ACC112 (cell line): ENCODE results near the gene MORC3.
"Not testable (repeated sequence)": the region's sequence is repeated elsewhere in the genome, so short reads cannot be mapped to it uniquely, and the experiment has no call there.

Experiments used
- H2AFZ ChIP-seq: fragments of 200-600 bp; sonication (generic); one replicate; pipeline ENCODE4 v1.6.0; 2017; ENCODE audit warnings: antibody characterized with exemption, low read length; ENCODE audit not compliant: unreplicated experiment
- H3K27ac ChIP-seq: fragments of 200-600 bp; sonication (generic); 2 replicates; pipeline ENCODE4 v1.5.1; 2014; ENCODE audit warnings: low read depth, mild to moderate bottlenecking, antibody characterized with exemption, low read length, moderate library complexity
- H3K27me3 ChIP-seq: fragments of 200-600 bp; sonication (generic); 2 replicates; pipeline ENCODE4 v1.6.1; 2014; ENCODE audit warnings: mild to moderate bottlenecking, antibody characterized with exemption, low read length, moderate library complexity, mixed read lengths; ENCODE audit not compliant: insufficient read depth
- H3K36me3 ChIP-seq: fragments of 200-600 bp; sonication (generic); 2 replicates; pipeline ENCODE4 v1.6.1; 2016; ENCODE audit warnings: mild to moderate bottlenecking, antibody characterized with exemption, low read length, moderate library complexity, mixed read lengths; ENCODE audit not compliant: insufficient read depth
- H3K4me1 ChIP-seq: fragments of 200-600 bp; sonication (generic); one replicate; pipeline ENCODE4 v1.6.1; 2016; ENCODE audit warnings: low read length, mixed read lengths; ENCODE audit not compliant: insufficient read depth, unreplicated experiment, control insufficient read depth
- H3K4me3 ChIP-seq: fragments of 200-600 bp; sonication (generic); 2 replicates; pipeline ENCODE4 v1.5.1; 2014; ENCODE audit warnings: mild to moderate bottlenecking, low read depth, low read length
- H3K79me2 ChIP-seq: fragments of 200-600 bp; sonication (generic); one replicate; pipeline ENCODE4 v1.6.0; 2016; ENCODE audit warnings: low read length; ENCODE audit not compliant: control insufficient read depth, unreplicated experiment, insufficient read depth

MORC3 gene

DNA sequence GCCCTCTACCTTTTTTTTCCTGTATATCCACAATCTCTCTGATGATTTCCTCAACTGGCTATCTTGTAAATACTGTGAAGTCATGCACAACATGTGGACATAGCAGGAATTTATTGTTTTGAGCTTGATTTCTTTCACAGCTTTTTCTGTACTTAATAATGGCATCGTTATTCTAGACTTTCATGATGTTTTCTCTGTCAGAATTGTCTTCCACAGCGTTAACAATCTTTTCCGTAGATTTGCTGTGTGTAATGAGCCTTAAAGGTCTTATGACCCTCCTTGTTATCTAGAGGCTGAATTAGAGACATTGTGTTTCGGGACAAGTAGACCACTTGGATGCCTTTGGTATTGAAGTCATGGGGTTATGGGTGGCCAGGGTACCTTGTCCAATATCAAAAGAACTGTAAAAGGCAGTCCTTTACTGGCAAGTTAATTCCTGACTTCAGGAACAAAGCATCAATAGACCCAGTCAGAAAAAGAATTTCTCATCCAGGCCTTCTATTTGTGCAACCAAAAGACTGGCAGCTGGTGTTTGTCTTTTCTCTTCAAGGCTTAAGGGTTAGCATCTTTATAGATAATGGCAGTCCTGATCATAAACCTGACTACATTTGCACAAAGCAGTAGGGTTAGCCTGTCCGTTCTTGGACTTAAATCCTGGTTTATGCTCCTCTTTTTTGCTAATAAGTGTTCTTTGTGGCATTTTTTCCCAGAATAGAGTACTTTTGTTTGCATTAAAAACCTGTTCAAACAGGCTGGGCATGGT lies 35.1 kb downstream of the MORC3 start:
- H3K27ac ChIP-seq, result no peak overlapping the region
- H3K4me3 ChIP-seq, result no peak overlapping the region
- peaks cover 11% of the 10 kb centered on the region for H3K4me1 ChIP-seq
- H3K27me3 ChIP-seq, result no peaks in the 10 kb centered on the region
- H2AFZ ChIP-seq, result no peak overlapping the region
- H3K36me3 ChIP-seq, result peaks cover 26% of the 10 kb centered on the region
- no peaks in the 10 kb centered on the region for H3K79me2 ChIP-seq

GRCh38 chr21:36355868-36356267 lies 35.9 kb downstream of the MORC3 start:
- H3K4me3 ChIP-seq, result no peak overlapping the region
- H3K36me3 ChIP-seq, result peaks cover 31% of the 10 kb centered on the region
- H3K27ac ChIP-seq, result no peak overlapping the region
- H2AFZ ChIP-seq, result no peak overlapping the region
- no peaks in the 10 kb centered on the region for H3K27me3 ChIP-seq
- H3K4me1 ChIP-seq, result peaks cover 3% of the 10 kb centered on the region
- H3K79me2 ChIP-seq, result no peaks in the 10 kb centered on the region

DNA sequence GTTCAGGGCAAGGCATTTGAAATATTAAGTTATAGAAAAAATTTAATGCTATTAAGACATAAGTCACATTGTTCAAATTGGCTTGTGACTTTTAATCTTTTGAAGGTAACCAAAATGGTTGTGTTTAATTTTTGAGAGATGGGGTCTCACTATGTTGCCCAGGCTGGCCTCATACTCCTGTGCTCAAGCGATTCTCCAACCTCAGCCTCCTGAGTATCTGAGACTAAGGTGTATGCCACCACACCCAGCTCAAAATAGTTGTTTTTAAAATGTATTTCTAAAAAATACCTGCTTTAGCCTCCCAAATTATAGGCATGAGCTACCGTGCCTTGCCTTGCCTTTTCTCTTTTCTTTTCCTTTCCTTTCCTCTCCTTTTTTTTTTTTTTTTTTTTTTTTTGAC lies 39.2 kb downstream of the MORC3 start:
- Histone ChIP-seq H3K4me1 (no peaks in the 10 kb centered on the region), H3K79me2 (no peaks in the 10 kb centered on the region), H3K27me3 (no peaks in the 10 kb centered on the region), H3K36me3 (peaks cover 32% of the 10 kb centered on the region), H3K27ac (no peak overlapping the region), H2AFZ (no peak overlapping the region), H3K4me3 (no peak overlapping the region)

DNA sequence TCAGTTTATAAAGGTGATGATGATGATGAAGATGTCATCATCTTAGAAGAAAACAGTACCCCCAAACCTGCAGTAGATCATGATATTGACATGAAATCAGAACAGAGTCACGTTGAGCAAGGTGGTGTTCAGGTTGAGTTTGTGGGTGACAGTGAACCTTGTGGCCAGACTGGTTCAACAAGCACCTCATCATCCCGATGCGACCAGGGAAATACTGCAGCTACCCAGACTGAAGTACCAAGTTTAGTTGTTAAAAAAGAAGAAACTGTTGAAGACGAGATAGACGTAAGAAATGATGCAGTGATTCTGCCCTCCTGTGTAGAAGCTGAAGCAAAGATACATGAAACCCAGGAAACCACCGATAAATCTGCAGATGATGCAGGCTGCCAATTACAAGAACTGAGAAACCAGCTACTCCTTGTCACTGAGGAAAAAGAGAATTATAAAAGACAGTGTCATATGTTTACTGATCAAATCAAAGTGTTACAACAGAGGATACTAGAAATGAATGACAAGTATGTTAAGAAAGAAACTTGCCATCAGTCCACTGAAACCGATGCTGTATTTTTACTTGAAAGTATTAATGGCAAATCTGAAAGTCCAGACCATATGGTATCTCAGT lies 49.2 kb downstream of the MORC3 start:
- no peak overlapping the region for H3K4me3 ChIP-seq
- H3K36me3 ChIP-seq, result peaks cover 22% of the 10 kb centered on the region
- no peaks in the 10 kb centered on the region for H3K79me2 ChIP-seq
- H3K27me3 ChIP-seq, result no peaks in the 10 kb centered on the region
- H3K27ac ChIP-seq, result no peak overlapping the region
- no peak overlapping the region for H2AFZ ChIP-seq
- no peaks in the 10 kb centered on the region for H3K4me1 ChIP-seq

GRCh38 chr21:36375994-36376393 lies 56.0 kb downstream of the MORC3 start:
- Histone ChIP-seq H3K36me3 (peaks cover 22% of the 10 kb centered on the region), H2AFZ (no peak overlapping the region), H3K4me1 (no peaks in the 10 kb centered on the region), H3K27ac (no peak overlapping the region), H3K79me2 (no peaks in the 10 kb centered on the region), H3K27me3 (no peaks in the 10 kb centered on the region), H3K4me3 (no peak overlapping the region)

DNA sequence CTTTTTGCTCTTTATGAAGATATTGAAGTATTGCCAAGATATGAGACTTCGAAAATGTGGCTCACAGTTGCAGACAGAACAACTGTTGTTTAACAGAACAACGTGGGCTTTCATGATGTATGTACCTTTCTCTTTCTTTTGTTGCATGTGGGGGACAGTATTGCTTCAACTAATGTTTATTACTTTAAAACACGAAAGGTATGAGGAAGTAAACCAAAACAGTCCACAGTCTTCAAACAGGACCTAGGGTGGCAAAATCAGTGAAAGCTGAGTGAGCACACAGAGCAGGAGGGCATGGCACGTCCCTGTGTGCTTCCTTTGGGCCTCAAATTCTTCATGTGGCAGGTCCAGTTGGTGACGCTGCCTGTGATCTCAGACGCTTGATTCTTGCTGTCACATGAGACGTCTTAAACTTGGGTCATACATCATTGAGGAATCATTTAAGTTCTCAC lies 57.4 kb downstream of the MORC3 start:
- H3K36me3 ChIP-seq, result peaks cover 11% of the 10 kb centered on the region
- H3K27me3 ChIP-seq, result no peaks in the 10 kb centered on the region
- no peak overlapping the region for H2AFZ ChIP-seq
- no peaks in the 10 kb centered on the region for H3K79me2 ChIP-seq
- no peak overlapping the region for H3K4me3 ChIP-seq
- H3K27ac ChIP-seq, result no peak overlapping the region
- H3K4me1 ChIP-seq, result peaks cover 5% of the 10 kb centered on the region

DNA sequence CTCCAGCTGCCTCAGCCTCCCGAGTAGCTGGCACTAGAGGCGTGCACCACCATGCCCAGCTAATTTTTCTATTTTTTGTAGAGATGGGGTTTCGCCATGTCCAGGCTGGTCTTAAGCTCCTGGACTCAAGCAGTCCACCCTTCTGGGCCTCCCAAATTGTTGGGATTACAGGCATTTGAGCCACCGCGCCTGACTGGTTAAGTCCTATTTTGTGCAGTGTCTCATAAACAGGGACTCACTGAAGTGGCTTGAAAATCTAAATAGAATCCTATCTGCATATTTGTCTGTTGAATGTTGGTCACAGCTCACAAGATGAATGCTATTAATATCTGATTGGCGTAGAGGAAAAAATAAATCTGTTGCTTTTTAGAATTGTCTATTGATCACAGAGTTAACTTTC lies 59.3 kb downstream of the MORC3 start:
- no peaks in the 10 kb centered on the region for H3K27me3 ChIP-seq
- no peak overlapping the region for H3K27ac ChIP-seq
- no peak overlapping the region for H3K4me3 ChIP-seq
- no peak overlapping the region for H2AFZ ChIP-seq
- H3K4me1 ChIP-seq, result peaks cover 5% of the 10 kb centered on the region
- peaks cover 5% of the 10 kb centered on the region for H3K36me3 ChIP-seq
- H3K79me2 ChIP-seq, result no peaks in the 10 kb centered on the region

GRCh38 chr21:36381841-36382589 lies 62.0 kb downstream of the MORC3 start:
- H3K27me3 ChIP-seq, result no peaks in the 10 kb centered on the region
- peak overlapping the region; percentile 36 for H3K27ac ChIP-seq
- H2AFZ ChIP-seq, result no peak overlapping the region
- no peak overlapping the region for H3K4me3 ChIP-seq
- no peaks in the 10 kb centered on the region for H3K79me2 ChIP-seq
- peaks cover 11% of the 10 kb centered on the region for H3K4me1 ChIP-seq
- peaks cover 5% of the 10 kb centered on the region; the same call in 1 of the 2 replicates for H3K36me3 ChIP-seq

DNA sequence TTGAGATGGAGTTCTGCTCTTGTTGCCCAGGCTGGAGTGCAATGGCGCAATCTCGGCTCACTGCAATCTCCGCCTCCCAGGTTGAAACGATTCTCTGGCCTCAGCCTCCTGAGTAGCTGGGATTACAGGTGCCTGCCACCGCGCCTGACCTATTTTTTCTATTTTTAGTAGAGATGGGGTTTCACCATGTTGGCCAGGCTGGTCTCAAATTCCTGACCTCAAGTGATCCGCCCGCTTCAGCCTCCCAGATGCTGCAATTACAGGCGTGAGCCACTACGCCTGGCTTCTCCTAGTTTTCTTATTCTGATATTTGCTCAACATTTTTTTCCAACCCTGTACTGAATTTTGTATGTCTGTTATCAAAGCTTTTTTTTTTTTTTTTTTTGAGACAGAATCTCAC lies 62.7 kb downstream of the MORC3 start:
- H3K79me2 ChIP-seq, H2AFZ ChIP-seq, H3K27me3 ChIP-seq, H3K4me3 ChIP-seq, H3K27ac ChIP-seq, H3K36me3 ChIP-seq: not testable (repeated sequence)
- H3K4me1 ChIP-seq, result peaks cover 11% of the 10 kb centered on the region

DNA sequence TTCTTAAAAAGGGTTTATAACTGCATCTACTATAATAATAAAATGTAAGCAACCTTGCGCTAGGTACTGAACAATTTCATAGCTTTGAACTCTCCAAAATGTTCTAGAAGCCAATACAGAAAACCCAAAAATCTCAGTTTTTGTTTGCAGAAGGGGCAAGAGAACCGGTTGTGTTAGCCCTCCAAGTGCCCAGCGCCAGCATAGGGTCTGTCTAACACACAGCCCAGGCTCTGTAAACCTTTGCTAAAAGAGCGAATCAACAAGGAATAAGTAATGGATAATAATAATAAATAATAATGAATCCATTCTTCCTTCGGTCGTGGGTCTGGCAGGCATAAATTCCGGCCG lies 64.9 kb downstream of the MORC3 start:
- Histone ChIP-seq H2AFZ (no peak overlapping the region), H3K4me1 (peaks cover 15% of the 10 kb centered on the region), H3K27me3 (no peaks in the 10 kb centered on the region), H3K79me2 (peaks cover 2% of the 10 kb centered on the region), H3K27ac (no peak overlapping the region), H3K36me3 (peaks cover 3% of the 10 kb centered on the region; the same call in 1 of the 2 replicates), H3K4me3 (peak overlapping the region; percentile 79; the same call in 1 of the 2 replicates)
